ENCODE results near the gene ATG7.
A peak's percentile ranks its signal among the peaks of the same experiment; 100 is the strongest.

Gene ATG7

GRCh38 chr3:11584570-11584969, 312.4 kb downstream of the ATG7 start:
- no peak overlapping the region for H3K27ac ChIP-seq (replicated peaks; ENCODE audit: low read length)
- no CpG with 5 or more reads among the region's 4 CpGs for WGBS, 2 donors (ENCODE audit: extremely low coverage in 2 of 2, insufficient read length in 2 of 2, insufficient replicate concordance in 1 of 2)

GRCh38 chr3:11587766-11588165, 315.6 kb downstream of the ATG7 start:
- H3K4me2 ChIP-seq (ENCODE audit: insufficient read depth, low read length, poor library complexity, severe bottlenecking), result no peak overlapping the region
- no peak overlapping the region for H3K27ac ChIP-seq (replicated peaks; ENCODE audit: low read length)
- H3K79me1 ChIP-seq (ENCODE audit: low read depth, low read length), result peaks cover 6% of the 10 kb centered on the region
- H4K91ac ChIP-seq (ENCODE audit: low read depth, low read length, poor library complexity), result no peak overlapping the region
- H2BK15ac ChIP-seq (ENCODE audit: low read length), result no peak overlapping the region
- H3K9ac ChIP-seq (ENCODE audit: low read depth, low read length, poor library complexity), result no peak overlapping the region
- H3K14ac ChIP-seq (ENCODE audit: low read length), result no peak overlapping the region
- peaks cover 0 to 2% of the 10 kb centered on the region in 2 donors for H3K9me3 ChIP-seq (replicated peaks in 1 of 2; ENCODE audit: control insufficient read depth in 2 of 2, insufficient read depth in 1 of 2, low read depth in 1 of 2, low read length in 2 of 2)
- no peak for DNase-seq (ENCODE audit: low spot score)
- H4K8ac ChIP-seq (ENCODE audit: low read depth, low read length), result no peak overlapping the region
- H3K4me1 ChIP-seq (ENCODE audit: control insufficient read depth in 2 of 2, insufficient read depth in 1 of 2, low read depth in 1 of 2, low read length in 2 of 2), result peaks cover 45 to 48% of the 10 kb centered on the region in 2 donors
- no peak overlapping the region for H2BK120ac ChIP-seq (ENCODE audit: low read depth, low read length)
- no peak overlapping the region for H3K23ac ChIP-seq (ENCODE audit: low read depth, low read length, poor library complexity)
- H2BK5ac ChIP-seq (ENCODE audit: low read length), result no peak overlapping the region
- H2AK5ac ChIP-seq (ENCODE audit: low read depth, low read length), result no peak overlapping the region
- no CpG with 5 or more reads among the region's 12 CpGs for WGBS, 2 donors (ENCODE audit: extremely low coverage in 2 of 2, insufficient read length in 2 of 2, insufficient replicate concordance in 1 of 2)
- no peaks in the 10 kb centered on the region for H3K27me3 ChIP-seq (ENCODE audit: control insufficient read depth in 3 of 3, insufficient read depth in 3 of 3, low read depth in 1 of 3, low read length in 3 of 3)
- no peak overlapping the region for H2AFZ ChIP-seq (ENCODE audit: low read length)
- H3K18ac ChIP-seq (ENCODE audit: low read length), result no peak overlapping the region
- no peak overlapping the region for H2BK12ac ChIP-seq (ENCODE audit: low read length)
- no peak overlapping the region for H3K4ac ChIP-seq (ENCODE audit: low read length)
- no peak overlapping the region for H3K4me3 ChIP-seq (ENCODE audit: low read length in 2 of 2)
- peaks cover 3 to 49% of the 10 kb centered on the region in 2 donors for H3K36me3 ChIP-seq (replicated peaks in 1 of 2; ENCODE audit: control insufficient read depth in 2 of 2, insufficient read depth in 2 of 2, low read length in 2 of 2)

More at GRCh38 chr3:11584570-11584969, 312.4 kb downstream of the ATG7 start:
- Histone ChIP-seq H3K4ac (ENCODE audit: low read length) (no peak overlapping the region), H2AFZ (ENCODE audit: low read length) (no peak overlapping the region), H3K27me3 (ENCODE audit: control insufficient read depth in 3 of 3, insufficient read depth in 3 of 3, low read depth in 1 of 3, low read length in 3 of 3) (no peaks in the 10 kb centered on the region), H3K18ac (ENCODE audit: low read length) (no peak overlapping the region), H2BK120ac (ENCODE audit: low read depth, low read length) (no peak overlapping the region), H3K36me3 (replicated peaks in 1 of 2; ENCODE audit: control insufficient read depth in 2 of 2, insufficient read depth in 2 of 2, low read length in 2 of 2) (peaks cover 7 to 48% of the 10 kb centered on the region in 2 donors), H3K4me3 (ENCODE audit: low read length in 2 of 2) (no peak overlapping the region), H2BK5ac (ENCODE audit: low read length) (no peak overlapping the region), H3K9ac (ENCODE audit: low read depth, low read length, poor library complexity) (no peak overlapping the region), H4K91ac (ENCODE audit: low read depth, low read length, poor library complexity) (no peak overlapping the region), H3K14ac (ENCODE audit: low read length) (no peak overlapping the region), H2AK5ac (ENCODE audit: low read depth, low read length) (no peak overlapping the region), H2BK12ac (ENCODE audit: low read length) (no peak overlapping the region), H3K4me2 (ENCODE audit: insufficient read depth, low read length, poor library complexity, severe bottlenecking) (no peak overlapping the region), H2BK15ac (ENCODE audit: low read length) (no peak overlapping the region), H3K23ac (ENCODE audit: low read depth, low read length, poor library complexity) (no peak overlapping the region), H3K4me1 (ENCODE audit: control insufficient read depth in 2 of 2, insufficient read depth in 1 of 2, low read depth in 1 of 2, low read length in 2 of 2) (peaks cover 30 to 31% of the 10 kb centered on the region in 2 donors), H4K8ac (ENCODE audit: low read depth, low read length) (no peak overlapping the region), H3K79me1 (ENCODE audit: low read depth, low read length) (peaks cover 10% of the 10 kb centered on the region), H3K9me3 (replicated peaks in 1 of 2; ENCODE audit: control insufficient read depth in 2 of 2, insufficient read depth in 1 of 2, low read depth in 1 of 2, low read length in 2 of 2) (peaks cover 0 to 6% of the 10 kb centered on the region in 2 donors)
- DNase-seq (ENCODE audit: low spot score), result no peak

- Histone ChIP-seq H2BK5ac (ENCODE audit: low read length) (no peak overlapping the region), H3K9ac (ENCODE audit: low read depth, low read length, poor library complexity) (no peak overlapping the region), H3K4ac (ENCODE audit: low read length) (no peak overlapping the region), H2AK5ac (ENCODE audit: low read depth, low read length) (peak overlapping the region; percentile 23), H3K4me1 (ENCODE audit: control insufficient read depth in 2 of 2, insufficient read depth in 1 of 2, low read depth in 1 of 2, low read length in 2 of 2) (peaks cover 46 to 48% of the 10 kb centered on the region in 2 donors), H3K27ac (replicated peaks; ENCODE audit: low read length) (no peak overlapping the region), H3K36me3 (replicated peaks in 1 of 2; ENCODE audit: control insufficient read depth in 2 of 2, insufficient read depth in 2 of 2, low read length in 2 of 2) (peaks cover 3 to 49% of the 10 kb centered on the region in 2 donors), H3K14ac (ENCODE audit: low read length) (no peak overlapping the region), H2BK120ac (ENCODE audit: low read depth, low read length) (no peak overlapping the region), H2BK15ac (ENCODE audit: low read length) (no peak overlapping the region), H4K8ac (ENCODE audit: low read depth, low read length) (no peak overlapping the region), H3K4me3 (ENCODE audit: low read length in 2 of 2) (no peak overlapping the region), H3K4me2 (ENCODE audit: insufficient read depth, low read length, poor library complexity, severe bottlenecking) (no peak overlapping the region), H3K9me3 (replicated peaks in 1 of 2; ENCODE audit: control insufficient read depth in 2 of 2, insufficient read depth in 1 of 2, low read depth in 1 of 2, low read length in 2 of 2) (peaks cover 0 to 2% of the 10 kb centered on the region in 2 donors), H3K27me3 (ENCODE audit: control insufficient read depth in 3 of 3, insufficient read depth in 3 of 3, low read depth in 1 of 3, low read length in 3 of 3) (no peaks in the 10 kb centered on the region), H2BK12ac (ENCODE audit: low read length) (no peak overlapping the region), H3K18ac (ENCODE audit: low read length) (peak overlapping the region; percentile 27), H2AFZ (ENCODE audit: low read length) (no peak overlapping the region), H4K91ac (ENCODE audit: low read depth, low read length, poor library complexity) (no peak overlapping the region), H3K79me1 (ENCODE audit: low read depth, low read length) (peaks cover 6% of the 10 kb centered on the region), H3K23ac (ENCODE audit: low read depth, low read length, poor library complexity) (no peak overlapping the region)
- no CpG with 5 or more reads among the region's 5 CpGs for WGBS, 2 donors (ENCODE audit: extremely low coverage in 2 of 2, insufficient read length in 2 of 2, insufficient replicate concordance in 1 of 2)
- no peak for DNase-seq (ENCODE audit: low spot score)
Measured at GRCh38 chr3:11588338-11588737, 316.1 kb downstream of the ATG7 start.

GRCh38 chr3:11588755-11589154, 316.6 kb downstream of the ATG7 start:
- Histone ChIP-seq H4K8ac (ENCODE audit: low read depth, low read length) (no peak overlapping the region), H3K9me3 (replicated peaks in 1 of 2; ENCODE audit: control insufficient read depth in 2 of 2, insufficient read depth in 1 of 2, low read depth in 1 of 2, low read length in 2 of 2) (peaks cover 0 to 2% of the 10 kb centered on the region in 2 donors), H3K4ac (ENCODE audit: low read length) (no peak overlapping the region), H3K18ac (ENCODE audit: low read length) (peak overlapping the region; percentile 27), H3K9ac (ENCODE audit: low read depth, low read length, poor library complexity) (no peak overlapping the region), H2AFZ (ENCODE audit: low read length) (no peak overlapping the region), H2BK15ac (ENCODE audit: low read length) (no peak overlapping the region), H3K36me3 (replicated peaks in 1 of 2; ENCODE audit: control insufficient read depth in 2 of 2, insufficient read depth in 2 of 2, low read length in 2 of 2) (peaks cover 3 to 49% of the 10 kb centered on the region in 2 donors), H3K23ac (ENCODE audit: low read depth, low read length, poor library complexity) (no peak overlapping the region), H4K91ac (ENCODE audit: low read depth, low read length, poor library complexity) (no peak overlapping the region), H3K27me3 (ENCODE audit: control insufficient read depth in 3 of 3, insufficient read depth in 3 of 3, low read depth in 1 of 3, low read length in 3 of 3) (no peaks in the 10 kb centered on the region), H3K4me3 (ENCODE audit: low read length in 2 of 2) (no peak overlapping the region), H3K4me2 (ENCODE audit: insufficient read depth, low read length, poor library complexity, severe bottlenecking) (no peak overlapping the region), H2BK12ac (ENCODE audit: low read length) (no peak overlapping the region), H3K27ac (replicated peaks; ENCODE audit: low read length) (no peak overlapping the region), H3K4me1 (ENCODE audit: control insufficient read depth in 2 of 2, insufficient read depth in 1 of 2, low read depth in 1 of 2, low read length in 2 of 2) (peaks cover 46 to 48% of the 10 kb centered on the region in 2 donors), H3K79me1 (ENCODE audit: low read depth, low read length) (peaks cover 6% of the 10 kb centered on the region), H2BK5ac (ENCODE audit: low read length) (no peak overlapping the region), H2AK5ac (ENCODE audit: low read depth, low read length) (peak overlapping the region; percentile 23), H3K14ac (ENCODE audit: low read length) (no peak overlapping the region), H2BK120ac (ENCODE audit: low read depth, low read length) (no peak overlapping the region)
- WGBS, 2 donors (ENCODE audit: extremely low coverage in 2 of 2, insufficient read length in 2 of 2, insufficient replicate concordance in 1 of 2), result no CpG with 5 or more reads among the region's 3 CpGs
- DNase-seq (ENCODE audit: low spot score), result no peak
